Fibroblast of skin of right quadriceps (primary cell): Measurements from ENCODE around the gene OR51B4.
"Not testable (repeated sequence)": the region's sequence is repeated elsewhere in the genome, so short reads cannot be mapped to it uniquely, and the experiment has no call there.

Experiments used
- DNase-seq: peaks from one replicate; pipeline ENCODE4 v3.0.0-alpha.2; 2013

The OR51B4 gene

DNA sequence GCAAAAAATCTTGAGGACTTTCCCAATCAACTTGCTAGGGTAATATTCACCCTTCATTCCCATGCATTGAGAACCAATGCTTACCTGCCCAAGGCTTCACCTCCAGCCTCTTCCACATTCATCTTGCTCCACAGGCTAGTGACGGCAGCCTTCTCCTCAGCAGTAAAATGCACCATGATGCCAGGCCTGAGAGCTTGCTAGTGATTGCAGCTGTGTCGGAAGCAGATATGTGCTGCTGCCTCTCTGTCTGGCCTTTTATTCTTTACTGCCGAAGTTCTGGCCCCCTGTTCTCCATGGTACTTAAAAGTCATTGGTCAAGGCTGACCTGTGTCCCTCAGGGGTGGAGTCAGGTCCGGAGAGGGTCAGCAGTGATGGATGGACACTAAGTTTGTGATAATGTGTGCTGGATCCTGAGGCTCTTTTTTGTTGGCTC is 32.0 kb downstream of the OR51B4 start, which contains the start of gene HBE1:
Gene HBE1 (minus strand): TSS at position 231 of the 433 bp plus-strand sequence. CDS start 55 bp downstream, at position 176.
- DNase-seq = no peak

DNA sequence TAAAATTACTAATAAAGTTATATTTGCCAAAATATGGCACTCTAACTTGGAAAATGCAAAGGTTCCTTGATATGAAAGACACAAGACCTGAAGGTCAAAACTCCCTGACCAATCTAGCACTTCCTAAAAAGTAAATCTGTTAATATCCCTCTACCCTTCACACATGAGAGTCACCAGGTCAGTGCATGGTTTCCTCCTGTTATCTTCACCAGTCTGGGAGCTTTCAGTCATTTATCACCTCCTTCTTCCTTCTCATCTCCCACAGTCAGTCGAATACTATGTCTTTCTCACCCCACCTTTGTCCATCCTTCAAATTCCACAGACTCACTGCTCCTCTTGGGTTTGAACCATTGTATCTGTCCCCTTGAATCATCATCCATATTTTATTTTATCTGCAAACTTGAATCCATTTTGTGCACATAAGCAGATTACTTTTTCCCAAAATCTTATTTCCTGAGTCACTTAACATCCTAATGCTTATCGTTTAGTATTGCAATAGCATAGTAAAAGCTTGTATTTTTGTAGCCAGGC is 34.6 kb downstream of the OR51B4 start:
- DNase-seq = no peak

DNA sequence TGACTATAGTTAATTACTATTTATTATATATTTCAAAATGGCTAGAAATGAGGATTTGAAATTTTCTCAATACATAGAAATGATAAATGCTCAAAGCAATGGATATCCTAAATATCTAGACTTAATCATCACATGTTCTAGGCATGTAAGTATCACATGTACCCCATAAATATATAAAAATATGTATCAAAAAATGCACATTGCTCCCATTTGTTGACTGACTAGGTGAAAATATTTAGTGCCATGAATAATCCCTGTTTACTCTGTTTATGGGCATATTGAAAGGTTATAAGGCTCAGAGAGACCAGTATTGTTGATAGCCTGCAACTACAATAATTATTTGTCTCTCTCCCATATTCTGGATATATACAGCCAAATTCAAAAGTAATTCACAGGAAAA is 35.1 kb downstream of the OR51B4 start:
- no peak for DNase-seq

DNA sequence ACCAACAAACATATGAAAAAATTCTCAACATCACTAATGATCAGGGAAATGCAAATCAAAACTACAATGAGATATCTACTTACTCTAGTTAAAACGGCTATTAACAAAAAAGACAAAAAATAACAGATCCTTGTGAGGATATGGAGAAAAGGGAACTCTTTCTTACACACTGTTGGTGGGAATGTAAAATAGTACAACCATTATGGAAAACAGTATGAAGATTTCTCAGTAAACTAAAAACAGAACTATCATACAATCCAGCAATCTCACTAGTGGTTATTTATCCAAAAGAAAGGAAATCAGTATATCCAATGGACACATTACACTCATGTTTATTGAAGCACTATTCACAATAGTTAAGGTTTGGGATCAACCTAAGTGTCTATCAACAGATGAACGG is 35.9 kb downstream of the OR51B4 start:
- DNase-seq = no peak

DNA sequence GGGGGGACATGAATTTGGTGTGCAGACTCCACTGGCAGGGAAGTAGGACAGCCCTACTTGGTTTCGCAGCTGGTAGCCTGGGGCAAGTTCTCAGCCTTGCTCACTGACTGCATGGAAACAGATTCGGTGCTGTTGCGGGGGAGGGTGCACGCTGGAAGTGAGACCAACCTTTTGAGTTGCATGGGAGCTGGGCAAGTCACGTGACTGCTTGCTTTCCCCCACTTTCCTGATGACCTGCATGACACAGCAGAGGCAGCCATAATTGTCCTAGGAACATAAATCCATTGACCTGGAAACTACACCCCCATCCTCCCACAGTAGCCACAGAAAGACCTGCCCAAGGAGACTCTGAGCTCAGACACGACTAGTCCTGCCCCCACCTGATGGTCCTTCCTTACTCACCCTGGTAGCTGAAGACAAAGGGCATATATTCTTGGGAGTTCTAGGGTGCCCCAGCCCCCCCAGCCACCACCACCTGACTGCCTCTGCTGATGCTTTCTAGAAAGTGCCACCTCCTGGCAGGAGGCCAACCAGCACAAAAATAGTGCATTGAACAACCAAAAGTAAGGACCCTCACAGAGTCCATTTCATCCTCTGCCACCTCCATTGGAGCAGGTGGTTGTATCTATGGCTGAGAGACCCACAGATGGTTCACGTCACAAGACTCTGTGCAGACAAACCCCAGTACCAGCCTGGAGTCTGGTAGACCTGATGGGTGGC is 43.0 kb downstream of the OR51B4 start:
- DNase-seq = no peak

DNA sequence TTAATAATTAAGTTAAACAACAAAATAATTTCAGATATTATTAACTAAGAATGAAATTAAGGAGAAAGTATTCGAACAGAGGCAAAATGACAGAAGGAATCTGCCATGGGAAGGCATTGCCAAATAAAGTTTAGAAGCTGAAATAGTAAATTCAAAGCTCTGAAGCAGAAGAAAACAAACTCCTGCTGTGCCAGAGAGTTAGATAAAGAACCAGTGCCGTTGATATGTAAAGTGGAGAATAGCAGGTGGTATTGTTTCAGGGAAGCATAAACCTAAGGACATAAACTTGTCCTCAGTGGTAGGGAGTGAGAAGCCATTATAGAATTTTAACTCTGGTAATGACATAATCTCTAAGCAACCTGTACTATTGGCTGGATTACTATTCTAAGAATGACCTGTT is 44.5 kb downstream of the OR51B4 start:
- DNase-seq = no peak

DNA sequence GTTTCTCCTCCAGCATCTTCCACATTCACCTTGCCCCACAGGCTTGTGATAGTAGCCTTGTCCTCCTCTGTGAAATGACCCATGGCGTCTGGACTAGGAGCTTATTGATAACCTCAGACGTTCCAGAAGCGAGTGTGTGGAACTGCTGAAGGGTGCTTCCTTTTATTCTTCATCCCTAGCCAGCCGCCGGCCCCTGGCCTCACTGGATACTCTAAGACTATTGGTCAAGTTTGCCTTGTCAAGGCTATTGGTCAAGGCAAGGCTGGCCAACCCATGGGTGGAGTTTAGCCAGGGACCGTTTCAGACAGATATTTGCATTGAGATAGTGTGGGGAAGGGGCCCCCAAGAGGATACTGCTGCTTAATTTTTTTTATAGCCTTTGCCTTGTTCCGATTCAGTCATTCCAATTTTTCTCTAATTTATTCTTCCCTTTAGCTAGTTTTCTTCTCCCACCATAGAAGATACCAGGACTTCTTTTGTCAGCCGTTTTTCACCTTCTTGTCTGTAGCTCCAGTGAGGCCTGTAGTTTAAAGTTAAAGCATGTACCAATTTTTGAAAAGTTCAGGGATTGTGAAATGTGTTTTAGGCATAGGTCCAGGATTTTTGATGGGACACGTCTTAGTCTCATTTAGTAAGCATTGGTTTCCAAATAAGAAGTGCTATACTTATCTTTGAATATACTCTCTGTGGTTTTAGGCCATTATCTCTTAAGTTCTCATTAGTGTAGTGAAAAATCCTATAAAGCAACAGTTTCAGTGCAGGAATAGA is 46.9 kb downstream of the OR51B4 start, which contains the start of gene HBG2:
Gene HBG2 (minus strand): TSS at position 136 of the 768 bp plus-strand sequence. CDS start 53 bp downstream, at position 83.
- DNase-seq = not testable (repeated sequence)

DNA sequence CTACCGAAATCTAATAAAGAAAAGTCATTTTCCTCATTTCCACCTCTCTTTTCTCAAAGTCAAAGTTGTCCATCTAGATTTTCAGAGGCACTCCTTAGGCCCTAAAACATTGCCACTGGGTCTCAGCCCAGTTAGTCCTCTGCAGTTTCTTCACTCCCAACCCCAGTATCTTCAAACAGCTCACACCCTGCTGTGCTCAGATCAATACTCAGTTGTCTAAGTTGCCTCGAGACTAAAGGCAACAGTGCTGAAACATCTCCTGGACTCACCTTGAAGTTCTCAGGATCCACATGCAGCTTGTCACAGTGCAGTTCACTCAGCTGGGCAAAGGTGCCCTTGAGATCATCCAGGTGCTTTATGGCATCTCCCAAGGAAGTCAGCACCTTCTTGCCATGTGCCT is 47.7 kb downstream of the OR51B4 start:
- not testable (repeated sequence) for DNase-seq

DNA sequence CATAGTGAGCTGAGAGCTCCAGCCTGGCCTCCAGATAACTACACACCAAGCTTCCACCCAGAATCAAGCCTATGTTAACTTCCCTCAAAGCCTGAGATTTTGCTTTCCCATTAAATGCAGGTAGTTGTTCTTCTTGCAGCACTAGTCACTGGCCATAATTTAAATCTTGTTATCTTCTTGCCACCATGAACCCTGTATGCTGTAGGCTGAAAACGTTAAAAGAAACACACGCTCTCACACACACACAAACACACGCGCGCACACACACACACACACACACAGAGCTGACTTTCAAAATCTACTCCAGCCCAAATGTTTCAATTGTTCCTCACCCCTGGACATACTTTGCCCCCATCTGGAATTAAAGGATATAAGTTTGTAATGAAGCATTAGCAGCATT is 48.3 kb downstream of the OR51B4 start:
- not testable (repeated sequence) for DNase-seq

DNA sequence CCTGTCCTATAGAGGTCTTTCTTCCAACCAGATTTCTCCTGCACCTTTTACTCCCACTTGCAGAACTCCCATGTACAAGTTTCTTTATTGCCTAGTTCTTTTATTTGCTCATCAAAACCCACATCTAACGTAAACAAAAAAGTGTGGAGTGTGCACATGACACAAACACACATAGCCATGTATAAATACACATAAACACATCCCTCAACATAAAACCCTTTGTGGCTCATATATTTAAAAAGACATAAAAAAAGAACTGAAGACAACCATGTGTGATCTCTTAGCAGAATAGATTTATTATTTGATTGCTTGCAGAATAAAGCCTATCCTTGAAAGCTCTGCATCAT is 48.9 kb downstream of the OR51B4 start:
- DNase-seq = no peak

DNA sequence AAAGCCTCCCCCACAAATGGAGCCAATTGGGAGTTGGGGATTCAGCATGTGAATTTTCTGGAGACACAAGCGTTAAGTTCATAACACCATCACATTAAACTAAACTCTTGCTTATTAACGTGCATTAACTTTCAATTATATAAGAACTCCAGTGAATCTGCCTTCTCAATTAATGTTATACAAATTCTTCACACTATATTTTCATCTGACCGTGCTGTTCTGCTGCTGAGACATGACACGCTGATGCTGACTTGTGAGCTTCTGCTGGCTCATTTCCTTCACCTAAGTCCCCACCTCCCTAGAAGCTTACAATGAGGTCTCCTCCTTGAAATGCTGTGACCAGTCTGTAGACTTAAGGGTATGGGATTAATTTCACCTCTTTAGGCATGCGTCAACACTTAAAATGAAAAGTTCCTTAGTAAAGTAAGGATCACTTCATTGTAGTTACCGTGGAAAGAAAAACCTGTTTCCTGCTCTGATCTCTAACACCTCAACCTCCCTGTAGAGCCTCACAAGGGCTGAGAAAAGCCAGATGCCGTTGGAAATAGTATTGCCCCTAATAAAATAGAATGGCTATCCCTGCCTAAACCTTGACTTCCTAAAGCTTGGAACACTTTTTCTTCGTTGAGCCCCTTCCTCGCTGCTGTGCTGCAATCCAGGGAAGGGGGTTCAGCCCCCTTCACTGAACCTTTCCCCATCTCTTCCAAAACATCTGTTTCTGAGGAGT is 49.4 kb downstream of the OR51B4 start:
- DNase-seq = no peak

DNA sequence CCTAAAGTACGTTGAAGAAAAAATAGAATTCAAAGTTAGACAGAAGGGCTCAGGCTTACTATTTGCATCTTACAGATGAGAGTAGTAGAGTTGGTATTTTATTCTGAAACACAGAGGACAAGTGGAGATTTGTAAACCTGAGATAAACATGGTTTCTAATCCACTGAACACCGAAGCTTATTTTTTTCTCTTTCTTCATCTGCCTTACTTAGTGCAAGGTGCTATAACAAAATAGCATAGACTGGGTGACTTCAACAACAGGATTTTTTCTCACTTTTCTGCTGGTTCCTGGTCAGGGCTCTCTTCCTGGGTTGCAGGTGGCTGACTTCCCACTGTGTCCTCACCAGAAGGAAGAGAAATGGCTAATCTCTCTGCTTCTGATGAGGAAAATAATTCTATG is 50.0 kb downstream of the OR51B4 start:
- no peak for DNase-seq
